Right cardiac atrium (tissue), 5 donors: ENCODE data around the gene OSBPL10. TPM values are rescaled to one million over a fixed set of nuclear protein-coding genes. Genes with fewer than 3 reads are reported as not detected.

Experiments
- ATAC-seq, 2 donors: fragments of 200-7000 bp; cut with Tn5 transposase; one replicate each; pipeline versions ENCODE4 v1.8.0 to v1.9.1; 2020; ENCODE audit warnings: moderate library complexity in 2 of 2, mild to moderate bottlenecking in 1 of 2
- DNase-seq, 3 donors: peaks; one replicate each; pipeline ENCODE4 v3.0.0-alpha.2; 2020
- H3K27ac ChIP-seq: one replicate; pipeline ENCODE4 v1.5.1; 2013; ENCODE audit warnings: mild to moderate bottlenecking, low read length, control low read depth, moderate library complexity
- H3K27me3 ChIP-seq: one replicate; pipeline ENCODE4 v1.6.1; 2013; ENCODE audit not compliant: control insufficient read depth, insufficient read depth
- H3K4me1 ChIP-seq: one replicate; pipeline ENCODE4 v1.6.1; 2013; ENCODE audit warnings: low read length; ENCODE audit not compliant: control insufficient read depth, insufficient read depth
- H3K4me3 ChIP-seq: one replicate; pipeline ENCODE4 v1.5.1; 2013; ENCODE audit warnings: low read length, control low read depth
- H3K9me3 ChIP-seq: one replicate; pipeline ENCODE4 v1.6.1; 2013; ENCODE audit warnings: low read length; ENCODE audit not compliant: control insufficient read depth
- WGBS: extraction: QIAGEN DNeasy Blood & Tissue Kit; methylation state at CpG from one replicate; pipeline ENCODE4 v1.1.7; 2013; 5-methylcytosine and 5-hydroxymethylcytosine counted together
- intact Hi-C, 4 donors: fragments of 100-400 bp; cut with DNase I; formaldehyde crosslinking; loops; one replicate each; pipeline versions ENCODE4 v1.11.0 to v1.14.0; 2022 to 2023
- polyA plus RNA-seq: library from polyadenylated mRNA; stranded (reverse); fragments of 200-250 nt; gene quantifications from one replicate; pipeline ENCODE4 v1.2.3, GENCODE V29; 2013
- total RNA-seq, 4 donors: library from RNA; stranded (reverse); fragmentation: NEBNext Ultra II Directional; extraction: Animal tissue kit (Norgen Biotek cat#: 25700); gene quantifications; one replicate each; pipeline ENCODE4 v1.2.1, GENCODE V29; 2021
- donor health status: healthy with polysubstance abuse.
- donor health status: DM: no; HTN: yes; CAD: no.
- donor health status: DM: no; HTN: no; CAD: no.
- donor health status: DM: no; HTN: yes; CAD: no; lungs with severe emphysema.
- donor health status: DM: yes; HTN: yes; CAD: no.

Gene OSBPL10
- total and polyA plus RNA-seq, 5 donors: 2.2 to 5.9 (median 4.9) TPM

DNA sequence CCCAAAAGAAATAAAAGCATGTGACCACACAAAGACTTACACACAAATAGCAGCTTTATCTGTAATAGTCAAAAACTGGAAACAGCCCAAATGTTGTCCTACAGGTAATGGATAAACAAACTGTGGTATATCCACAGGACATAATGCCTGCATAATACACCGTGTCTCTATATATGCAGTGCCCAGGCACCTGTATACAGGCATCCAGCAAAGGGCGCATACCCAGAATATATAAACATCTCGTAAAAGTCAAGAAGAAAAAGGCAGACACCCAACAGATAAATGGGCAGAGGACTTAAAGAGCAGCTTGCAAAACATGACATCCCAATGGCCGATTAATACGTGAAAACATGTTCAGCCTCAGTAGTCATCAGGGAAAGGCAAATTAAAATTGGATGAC lies 7.2 kb downstream of the OSBPL10 start:
- Histone ChIP-seq H3K27me3 (no peaks in the 10 kb centered on the region), H3K4me3 (no peak overlapping the region), H3K9me3 (no peaks in the 10 kb centered on the region), H3K27ac (no peak overlapping the region), H3K4me1 (peaks cover 3% of the 10 kb centered on the region)
- ATAC-seq (no peak), DNase-seq (no peak)
- intact Hi-C loops: no loop called here
- WGBS: 97% methylated on average over 5 of the region's 5 CpGs

DNA sequence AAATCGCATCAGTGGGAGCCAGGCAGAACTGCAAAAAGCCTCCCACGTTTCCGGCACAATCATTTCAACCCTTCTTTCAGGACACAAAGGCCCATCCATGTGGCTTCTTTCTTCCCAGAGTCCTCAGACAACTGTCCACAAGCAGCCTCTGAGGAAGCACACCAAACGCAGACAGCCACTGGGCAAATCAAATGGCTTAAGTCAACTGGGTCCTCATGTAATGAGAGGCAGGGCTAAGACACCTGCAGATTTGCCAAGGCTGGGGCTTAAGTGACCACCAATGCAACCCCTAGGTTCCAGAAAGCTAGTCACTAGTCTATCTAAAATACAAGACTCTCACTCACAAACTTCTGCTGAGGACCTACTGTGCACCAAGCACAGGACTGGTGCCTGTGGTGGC lies 8.0 kb downstream of the OSBPL10 start:
- Histone ChIP-seq H3K27ac (no peak overlapping the region), H3K4me3 (no peak overlapping the region), H3K9me3 (no peaks in the 10 kb centered on the region), H3K27me3 (no peaks in the 10 kb centered on the region), H3K4me1 (peaks cover 3% of the 10 kb centered on the region)
- no peak for DNase-seq
- 49% methylated on average over 4 of the region's 4 CpGs for WGBS
- intact Hi-C loops: no loop called here
- no peak for ATAC-seq

DNA sequence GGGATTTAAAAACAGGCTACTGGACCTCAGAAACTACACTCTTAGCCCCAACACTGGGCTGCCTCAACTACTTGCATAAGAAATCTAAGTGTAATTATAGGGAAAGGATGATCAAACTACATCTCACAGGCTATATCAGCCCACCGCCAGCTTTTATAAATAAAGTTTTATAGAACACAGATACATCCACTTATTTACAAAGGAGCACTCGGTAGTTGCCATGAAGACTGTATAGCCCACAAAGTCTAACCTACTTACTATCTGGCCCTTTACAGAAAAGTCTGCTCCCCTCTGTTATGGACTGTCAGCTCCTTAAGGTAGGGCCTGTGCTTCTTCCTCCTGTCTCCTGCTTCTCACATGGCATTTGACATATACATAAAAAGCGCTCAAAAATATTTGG lies 9.5 kb downstream of the OSBPL10 start:
- Histone ChIP-seq H3K4me3 (no peak overlapping the region), H3K27me3 (no peaks in the 10 kb centered on the region), H3K4me1 (no peaks in the 10 kb centered on the region), H3K27ac (no peak overlapping the region), H3K9me3 (no peaks in the 10 kb centered on the region)
- DNase-seq (no peak), ATAC-seq (no peak)
- 98% methylated on average over 3 of the region's 3 CpGs for WGBS
- intact Hi-C loops: no loop called here

DNA sequence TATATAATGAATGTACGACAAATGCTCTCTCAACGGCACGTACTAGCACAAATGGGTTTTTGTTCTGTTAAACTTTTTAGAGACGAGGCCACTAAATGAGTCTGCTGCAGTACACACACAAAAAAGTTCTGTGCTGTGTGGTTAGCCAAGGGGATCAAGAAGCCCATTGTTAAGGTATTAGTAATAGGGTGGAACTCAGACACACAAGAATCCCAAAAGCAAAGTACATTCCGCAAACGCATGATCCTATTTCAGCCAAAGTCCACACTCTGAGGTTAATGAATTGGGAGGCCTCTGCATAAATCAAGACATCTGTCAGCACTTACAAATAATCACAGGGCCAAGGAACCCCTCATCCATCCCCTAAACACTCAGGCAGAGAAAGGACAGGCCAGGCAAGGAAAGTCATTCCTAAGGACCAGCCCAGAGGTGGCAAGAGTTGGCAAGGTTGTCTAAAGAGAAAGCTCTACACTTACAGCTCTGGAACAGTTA lies 12.1 kb downstream of the OSBPL10 start:
- DNase-seq: no peak
- peak; percentile 55 to 85 for ATAC-seq
- Histone ChIP-seq H3K4me1 (no peaks in the 10 kb centered on the region), H3K27me3 (no peaks in the 10 kb centered on the region), H3K4me3 (no peak overlapping the region), H3K27ac (no peak overlapping the region), H3K9me3 (no peaks in the 10 kb centered on the region)
- intact Hi-C loops: no loop called here
- WGBS: 66% methylated on average over 6 of the region's 6 CpGs

DNA sequence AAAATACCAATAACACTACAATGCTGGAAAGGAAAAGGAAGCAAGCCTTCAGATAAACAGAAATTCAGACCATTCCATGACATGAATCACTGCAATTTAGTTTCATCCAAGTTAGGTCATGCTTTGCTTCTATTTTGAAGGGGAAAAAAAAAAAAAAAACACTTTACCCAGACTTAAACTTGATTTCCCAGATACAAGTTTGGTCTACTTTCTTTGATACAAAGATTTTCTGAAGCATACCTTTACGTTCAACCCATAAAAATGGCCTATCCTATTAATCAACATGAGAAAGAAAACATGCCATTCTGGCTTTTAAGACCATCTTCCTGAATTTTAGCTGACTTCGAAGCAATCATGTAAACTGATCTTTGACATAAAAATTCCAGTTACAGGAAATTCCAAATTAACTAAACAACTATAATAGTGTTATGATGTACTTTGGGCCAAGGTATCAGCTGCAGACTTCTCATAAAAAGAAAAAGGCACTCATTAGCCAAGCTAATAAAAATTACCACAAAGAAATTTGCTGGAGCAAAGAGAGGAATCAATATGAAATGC lies 12.6 kb downstream of the OSBPL10 start:
- WGBS: 54% methylated on average over 2 of the region's 2 CpGs
- ATAC-seq: no peak
- H3K27ac ChIP-seq: no peak overlapping the region
- intact Hi-C loops: no loop called here
- H3K9me3 ChIP-seq: no peaks in the 10 kb centered on the region
- H3K4me1 ChIP-seq: no peaks in the 10 kb centered on the region
- H3K4me3 ChIP-seq: no peak overlapping the region
- DNase-seq: no peak
- H3K27me3 ChIP-seq: no peaks in the 10 kb centered on the region

DNA sequence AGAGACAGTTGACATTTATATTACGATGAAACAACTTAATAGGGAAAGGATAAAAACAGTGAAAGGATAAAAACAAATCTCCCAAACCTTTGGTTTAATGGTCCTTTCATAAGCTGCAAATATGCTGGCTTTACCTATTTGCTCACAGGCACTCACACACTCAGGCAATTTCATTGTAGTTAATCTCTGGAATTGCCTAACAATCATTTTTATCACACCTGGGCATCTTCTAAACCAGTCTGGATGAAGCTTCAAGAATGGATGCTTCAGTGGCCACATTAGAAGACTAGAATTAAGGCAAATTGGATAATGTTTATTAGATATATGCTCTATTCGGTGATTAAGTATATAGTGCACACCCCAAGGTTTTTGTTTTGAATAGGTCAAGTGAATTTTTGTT lies 13.5 kb downstream of the OSBPL10 start:
- intact Hi-C loops: no loop called here
- no peaks in the 10 kb centered on the region for H3K27me3 ChIP-seq
- DNase-seq (no peak), ATAC-seq (no peak)
- H3K9me3 ChIP-seq: no peaks in the 10 kb centered on the region
- H3K27ac ChIP-seq: no peak overlapping the region
- WGBS: 86% methylated on average over 2 of the region's 2 CpGs
- H3K4me1 ChIP-seq: no peaks in the 10 kb centered on the region
- H3K4me3 ChIP-seq: no peak overlapping the region

DNA sequence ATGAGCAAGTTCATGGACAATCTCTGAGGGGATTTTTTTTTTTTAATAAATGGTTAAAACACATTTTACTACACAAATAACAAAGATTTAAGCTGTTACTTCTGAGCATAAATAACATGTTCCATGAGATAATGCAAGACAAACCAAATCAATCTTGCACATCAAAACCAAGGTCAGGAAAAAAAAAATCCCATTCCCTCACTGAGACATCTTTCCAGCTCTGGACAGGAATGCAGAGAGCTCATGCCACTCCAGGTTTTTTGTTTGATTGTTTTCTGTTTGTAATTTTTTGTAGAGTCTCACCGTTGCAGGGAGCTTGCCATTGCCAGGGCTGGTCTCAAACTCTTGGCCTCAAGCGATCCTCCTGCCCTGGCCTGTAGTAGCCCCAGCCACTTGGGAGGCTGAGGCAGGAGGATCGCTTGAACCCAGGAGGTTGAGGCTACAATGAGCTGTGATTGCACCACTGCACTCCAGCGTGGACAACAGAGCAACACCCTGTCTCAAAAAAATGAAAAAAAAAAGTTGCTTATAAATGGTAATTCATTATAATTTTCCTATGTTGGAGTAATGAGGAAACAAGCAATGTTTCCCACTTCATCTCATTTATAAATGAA lies 14.0 kb downstream of the OSBPL10 start:
- H3K27me3 ChIP-seq: no peaks in the 10 kb centered on the region
- WGBS: 83% methylated on average over 4 of the region's 4 CpGs
- H3K4me1 ChIP-seq: no peaks in the 10 kb centered on the region
- no peaks in the 10 kb centered on the region for H3K9me3 ChIP-seq
- no peak overlapping the region for H3K27ac ChIP-seq
- ATAC-seq: no peak
- DNase-seq: no peak
- H3K4me3 ChIP-seq: no peak overlapping the region
- intact Hi-C loops: no loop called here

DNA sequence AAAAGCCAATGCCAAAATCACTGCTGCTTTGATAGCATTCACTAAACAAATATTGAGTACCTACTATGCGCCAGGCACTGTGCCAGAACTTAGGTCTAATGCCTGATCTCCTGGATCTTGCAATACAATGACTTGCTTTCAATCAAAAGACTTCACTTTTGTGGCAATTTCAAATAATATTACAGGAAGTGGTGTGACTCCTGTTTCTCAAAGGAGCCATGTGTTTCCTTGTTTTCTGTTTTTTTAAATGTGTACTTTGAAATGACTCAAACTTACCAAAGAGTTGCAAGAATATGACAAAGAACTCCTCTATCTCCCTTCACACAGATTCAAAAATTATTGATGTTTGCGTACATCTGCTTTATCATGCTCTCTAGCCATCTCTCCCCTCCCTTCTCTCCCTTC lies 18.3 kb downstream of the OSBPL10 start:
- Histone ChIP-seq H3K4me3 (no peak overlapping the region), H3K9me3 (no peaks in the 10 kb centered on the region), H3K27ac (no peak overlapping the region), H3K27me3 (no peaks in the 10 kb centered on the region), H3K4me1 (peaks cover 3% of the 10 kb centered on the region)
- no peak for ATAC-seq
- 67% methylated on average over 2 of the region's 2 CpGs for WGBS
- no peak for DNase-seq
- intact Hi-C loops: no loop called here

DNA sequence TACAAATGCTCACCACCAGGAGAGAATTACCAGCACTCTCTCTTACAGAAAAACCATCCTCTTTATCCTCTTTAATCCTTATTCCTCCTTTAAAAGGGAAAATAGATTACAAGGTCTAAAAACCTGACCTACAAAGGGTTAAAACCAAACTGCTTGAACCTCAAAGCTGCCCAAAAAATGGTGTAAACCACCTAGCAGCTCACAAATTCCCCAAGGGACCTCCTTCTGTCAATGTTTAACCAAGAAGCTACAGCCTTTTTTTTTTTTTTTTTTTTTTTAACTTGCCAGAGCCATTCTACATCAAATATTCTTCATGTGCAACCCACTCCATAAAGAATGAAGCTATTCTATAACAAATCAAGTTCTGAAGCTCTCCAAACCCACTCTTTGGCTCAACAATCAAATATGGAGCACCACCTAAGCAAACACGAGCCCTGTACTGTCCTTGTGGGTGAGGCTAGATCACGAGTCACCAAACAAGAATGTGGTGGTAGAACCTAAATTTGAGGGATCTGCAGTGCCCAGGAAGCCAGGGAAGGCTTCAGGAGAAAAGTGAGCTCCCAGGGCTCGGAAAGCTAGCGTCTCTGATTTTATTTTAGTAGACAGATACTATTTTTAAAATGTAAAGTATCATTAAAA lies 20.1 kb downstream of the OSBPL10 start:
- Histone ChIP-seq H3K4me3 (no peak overlapping the region), H3K27me3 (no peaks in the 10 kb centered on the region), H3K4me1 (peaks cover 3% of the 10 kb centered on the region), H3K9me3 (no peaks in the 10 kb centered on the region), H3K27ac (no peak overlapping the region)
- 69% methylated on average over 4 of the region's 4 CpGs for WGBS
- ATAC-seq: peak in 1 of 2 donors; percentile 27
- DNase-seq: no peak
- intact Hi-C loops: no loop called here

DNA sequence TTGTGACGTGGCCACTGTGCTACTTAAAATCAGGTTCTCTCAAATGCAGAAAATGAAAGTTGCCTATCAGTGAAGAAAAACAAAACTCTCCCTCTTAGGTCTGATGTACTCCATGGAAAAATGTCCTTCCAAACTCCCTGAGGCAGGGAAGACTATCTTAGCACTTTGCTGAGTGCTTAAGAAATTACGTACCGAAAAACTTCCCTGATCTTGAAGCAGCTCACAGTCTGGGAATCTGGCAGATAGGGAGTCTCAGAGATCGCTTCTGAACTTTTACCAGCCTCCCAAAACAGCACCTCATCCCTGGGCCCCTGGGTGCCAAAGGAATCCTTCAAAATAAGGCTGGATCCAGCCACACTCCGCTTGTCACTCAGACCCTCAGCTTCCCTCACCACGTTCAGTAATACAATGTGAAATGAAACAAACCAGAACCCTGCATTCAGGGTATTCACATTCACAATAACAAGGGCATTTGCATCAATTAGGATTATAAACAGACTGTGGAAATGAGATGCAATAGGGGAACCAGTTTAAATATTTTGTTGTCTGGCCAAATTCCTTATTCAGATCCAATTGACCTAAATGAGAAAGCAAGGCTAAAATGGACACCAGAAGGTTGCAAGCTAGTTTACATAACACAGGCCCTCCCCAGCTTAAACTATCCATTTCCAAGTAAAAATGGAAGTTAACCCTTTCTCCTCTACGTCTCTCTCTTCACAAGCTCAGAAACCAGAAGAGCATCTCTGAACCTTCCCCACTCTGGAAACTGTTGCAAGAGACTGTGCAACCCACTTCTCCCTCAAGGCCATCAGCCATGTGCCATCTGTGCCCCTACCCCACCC lies 20.9 kb downstream of the OSBPL10 start:
- Histone ChIP-seq H3K27ac (peak overlapping the region; percentile 70), H3K9me3 (no peaks in the 10 kb centered on the region), H3K27me3 (no peaks in the 10 kb centered on the region), H3K4me3 (peak overlapping the region; percentile 40), H3K4me1 (peaks cover 3% of the 10 kb centered on the region)
- no peak for DNase-seq
- 32% methylated on average over 7 of the region's 7 CpGs for WGBS
- ATAC-seq: peak; percentile 59 to 65
- intact Hi-C loops: no loop called here

DNA sequence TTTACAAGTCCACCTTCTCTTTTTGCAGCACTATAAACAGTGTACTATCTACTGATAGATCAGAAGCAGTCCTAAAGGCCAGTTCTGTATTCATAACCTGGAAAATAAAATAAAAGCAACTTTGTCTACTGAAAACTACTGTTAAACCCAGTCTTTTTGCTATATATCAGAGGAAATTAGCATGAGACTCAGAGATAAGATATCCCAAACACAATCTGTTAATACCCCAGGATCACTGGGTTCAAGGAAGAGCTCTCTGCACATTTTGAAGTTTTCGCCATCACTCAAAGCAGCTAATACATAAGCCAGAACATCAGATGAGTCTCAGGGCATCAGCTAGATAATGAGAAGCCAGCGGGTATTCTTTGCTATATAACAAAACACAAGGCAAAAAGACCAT lies 21.8 kb downstream of the OSBPL10 start:
- Histone ChIP-seq H3K9me3 (no peaks in the 10 kb centered on the region), H3K4me1 (peaks cover 3% of the 10 kb centered on the region), H3K27me3 (no peaks in the 10 kb centered on the region), H3K4me3 (peak overlapping the region; percentile 40), H3K27ac (peak overlapping the region; percentile 53)
- intact Hi-C loops: no loop called here
- 73% methylated on average over 2 of the region's 2 CpGs for WGBS
- no peak for ATAC-seq
- no peak for DNase-seq
